Measurements from ENCODE around the gene RHOU.
"Not testable (repeated sequence)": the region's sequence is repeated elsewhere in the genome, so short reads cannot be mapped to it uniquely, and the experiment has no call there.

The RHOU gene

DNA sequence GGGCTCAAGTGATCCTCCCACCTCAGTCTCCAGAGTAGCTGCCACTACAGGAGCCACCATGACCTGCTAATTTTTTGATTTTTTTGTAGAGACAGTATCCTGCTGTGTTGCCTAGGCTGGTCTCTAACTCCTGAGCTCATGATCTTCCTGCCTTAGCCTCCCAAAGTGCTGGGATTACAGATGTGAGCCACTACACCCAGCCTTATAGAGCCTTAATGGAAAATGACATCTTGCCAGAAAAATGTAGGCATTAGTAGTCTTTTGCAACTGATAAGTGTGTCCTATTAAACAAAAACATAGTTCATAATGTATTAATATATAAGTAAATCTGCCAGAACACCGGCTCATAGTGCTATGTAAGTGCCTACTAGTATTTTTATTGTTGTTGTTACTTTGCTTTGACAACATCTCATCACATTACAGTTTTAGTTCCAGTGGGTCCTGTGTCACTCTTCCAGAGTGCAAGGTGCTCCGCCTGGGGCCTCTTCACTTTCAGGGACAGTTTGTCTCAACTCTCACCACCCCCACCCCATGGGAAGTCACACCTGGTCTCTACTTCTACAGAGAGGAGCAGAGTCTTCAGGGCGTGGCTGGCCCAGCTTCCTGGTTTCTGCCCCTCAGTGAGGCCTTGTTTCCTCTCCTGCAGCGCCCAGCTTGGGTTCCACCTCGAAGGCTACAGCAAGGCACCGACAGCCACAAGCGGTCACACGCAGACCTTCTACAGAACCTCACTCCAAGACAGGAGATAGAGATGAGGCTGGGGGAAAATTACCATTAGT lies 30.1 kb downstream of the RHOU start:
- DNase-seq: no peak

GRCh38 chr1:228766788-228767187 lies 31.5 kb downstream of the RHOU start:
- no peak for DNase-seq

DNA sequence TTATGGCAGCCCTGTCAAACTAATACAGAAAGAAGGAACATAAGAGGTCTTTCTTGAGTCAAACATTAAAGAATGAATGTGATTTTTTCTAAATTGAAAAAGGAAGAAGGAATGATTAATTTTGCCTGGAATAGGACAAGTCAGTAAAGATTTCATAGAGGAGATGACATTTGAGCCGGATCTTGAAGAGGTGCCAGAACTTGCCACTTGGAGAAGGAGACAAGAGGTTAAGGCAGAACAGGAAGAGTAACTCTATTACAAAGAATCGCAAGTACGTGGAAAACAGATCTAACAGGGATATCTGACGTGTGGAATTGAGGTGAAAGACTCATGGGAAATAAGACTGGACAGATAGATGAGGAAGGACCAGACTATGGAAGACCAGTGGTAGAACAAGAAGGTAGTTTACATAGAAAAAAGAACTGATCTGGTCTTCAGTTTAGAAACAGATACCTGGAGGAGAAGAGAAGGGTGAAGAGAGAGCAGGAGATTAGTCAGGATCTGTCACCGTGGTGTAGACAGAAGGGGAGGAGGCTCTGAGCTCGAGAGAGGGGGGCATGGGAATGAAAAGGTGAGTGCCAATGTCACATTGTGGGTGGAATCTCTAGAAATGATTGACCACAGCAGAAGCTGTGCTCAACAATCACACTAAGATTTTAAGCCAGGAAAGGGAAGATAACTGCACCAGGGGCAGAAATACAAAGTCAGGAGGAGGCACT lies 32.5 kb downstream of the RHOU start:
- no peak for DNase-seq

- DNase-seq: no peak
Measured at GRCh38 chr1:228768355-228769000, 33.2 kb downstream of the RHOU start.

DNA sequence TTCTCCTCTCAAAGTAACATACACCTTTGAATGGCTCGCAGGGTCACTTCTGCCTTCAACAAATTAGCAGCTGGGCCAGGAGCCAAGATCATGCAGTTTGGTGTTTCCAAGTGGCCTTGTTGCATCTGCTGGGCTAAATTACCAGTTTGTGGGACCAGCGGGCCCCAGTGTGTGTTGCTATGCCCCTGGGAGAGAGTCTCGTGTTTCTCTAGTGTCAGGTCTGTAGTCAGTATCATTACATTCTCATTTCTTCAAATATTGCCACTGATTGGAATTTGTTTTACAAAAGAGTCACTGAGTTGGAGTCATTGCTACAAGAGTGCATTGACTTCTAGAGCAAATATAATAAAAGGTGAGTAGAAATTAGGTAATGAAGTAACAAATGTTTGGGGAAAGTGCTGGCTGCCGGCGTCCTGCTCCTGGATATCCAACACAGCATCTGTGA lies 35.5 kb downstream of the RHOU start:
- no peak for DNase-seq

- DNase-seq: no peak
Measured at GRCh38 chr1:228772516-228773212, 37.4 kb downstream of the RHOU start.

GRCh38 chr1:228775946-228776345 lies 40.7 kb downstream of the RHOU start:
- not testable (repeated sequence) for DNase-seq

DNA sequence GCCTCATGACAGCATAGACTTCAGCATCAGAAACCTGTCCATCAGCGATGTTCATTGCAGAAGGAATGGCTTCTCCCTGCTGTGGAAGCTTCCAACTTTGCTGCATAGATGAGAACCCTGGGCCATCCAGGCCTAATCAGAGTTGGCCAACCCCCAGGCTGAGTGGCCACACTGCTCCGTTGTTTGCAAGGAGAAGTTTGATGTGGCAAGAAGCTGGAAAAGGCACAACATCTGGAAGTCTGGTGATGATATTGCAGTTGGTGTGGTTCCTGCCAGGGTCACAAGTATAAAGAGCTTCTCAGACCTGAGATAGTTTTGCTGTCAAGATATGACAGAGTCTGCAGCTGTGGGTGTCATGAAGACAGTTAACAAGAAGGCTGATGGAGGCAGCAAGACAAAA lies 41.2 kb downstream of the RHOU start:
- DNase-seq: no peak

GRCh38 chr1:228777236-228777635 lies 42.0 kb downstream of the RHOU start:
- DNase-seq: no peak

DNA sequence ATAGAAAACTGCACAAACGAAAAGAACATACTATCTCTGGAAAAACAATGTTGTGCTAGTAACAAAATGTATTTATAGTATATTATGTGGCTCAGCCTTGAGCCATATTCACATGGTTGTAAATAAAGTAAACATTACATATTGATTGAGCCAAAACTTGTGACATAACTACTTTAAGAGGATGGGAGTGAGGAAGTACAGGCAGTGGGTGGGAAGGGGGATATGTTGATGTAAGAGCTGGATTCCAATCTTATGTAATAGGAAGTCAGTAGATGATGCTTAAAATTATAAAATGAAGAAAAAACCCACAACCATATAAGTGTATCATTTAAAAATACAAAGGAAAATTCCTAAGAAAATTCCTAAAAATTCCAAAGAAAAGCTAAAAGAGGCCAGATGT lies 42.7 kb downstream of the RHOU start:
- DNase-seq: no peak

DNA sequence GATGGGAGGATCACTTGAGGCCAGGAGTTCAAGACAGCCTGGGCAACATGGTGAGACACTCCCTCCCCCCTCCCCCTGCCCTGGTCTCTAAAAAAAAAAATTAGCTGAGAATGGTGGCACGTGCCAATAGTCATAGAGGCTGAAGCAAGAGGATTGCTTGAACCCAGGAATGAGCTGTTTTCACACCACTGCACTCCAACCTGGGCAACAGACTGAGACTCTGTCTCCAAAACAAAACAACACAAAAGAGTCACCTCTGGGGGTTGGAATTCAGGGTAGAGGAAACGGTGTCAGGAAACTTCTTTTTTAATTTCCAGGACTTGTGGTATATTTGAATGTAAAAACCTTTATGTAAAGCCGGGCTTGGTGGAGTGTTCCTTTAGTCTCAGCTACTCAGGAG lies 43.2 kb downstream of the RHOU start:
- no peak for DNase-seq

DNA sequence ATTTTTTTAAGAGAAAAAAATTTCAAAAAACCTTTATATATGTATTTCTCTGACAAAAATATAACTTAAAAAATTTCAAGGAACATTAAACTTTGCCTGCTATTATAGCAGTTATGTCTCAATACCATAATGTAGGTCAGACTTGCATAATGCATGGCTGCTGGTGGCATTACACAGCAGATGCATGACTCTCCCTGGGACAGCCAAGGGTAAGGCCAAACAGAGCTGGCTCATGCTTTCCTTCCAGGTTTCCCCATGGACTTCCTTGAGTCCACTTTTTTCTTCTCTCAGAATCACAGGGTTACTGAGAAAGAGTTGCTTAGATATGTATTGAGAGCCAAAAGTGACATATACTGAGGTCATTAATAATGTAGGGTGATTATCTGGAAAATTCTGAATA lies 43.7 kb downstream of the RHOU start:
- no peak for DNase-seq

DNA sequence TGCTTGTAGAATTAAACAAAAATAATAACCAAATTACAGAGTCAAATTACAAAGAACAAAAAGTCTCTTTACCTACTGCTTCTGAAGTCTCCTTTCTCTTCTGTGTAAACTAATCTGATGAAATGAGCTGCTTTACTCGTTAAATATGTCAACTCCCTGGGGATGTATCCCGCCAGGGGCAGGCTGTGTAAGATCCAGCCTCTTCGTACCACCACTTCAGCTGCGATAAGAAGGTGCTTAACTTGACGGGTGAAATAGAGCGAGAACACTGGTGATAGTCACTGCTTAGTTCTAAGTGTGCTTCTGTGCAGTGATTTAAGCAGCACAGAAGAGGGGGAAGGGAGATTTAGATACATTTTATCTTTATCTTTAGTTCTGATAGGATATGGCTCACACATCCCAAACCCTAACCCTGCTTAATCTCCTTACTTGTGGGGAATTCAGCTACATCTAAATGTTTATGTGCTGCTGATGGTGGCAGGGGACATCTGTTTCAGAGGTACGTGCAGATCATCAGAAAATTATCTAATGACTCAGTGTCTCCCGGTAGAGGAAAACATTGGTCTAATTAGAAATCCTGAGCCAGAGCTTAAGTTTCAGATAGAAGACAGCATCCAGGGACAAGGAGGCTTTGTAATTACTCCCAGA lies 46.0 kb downstream of the RHOU start:
- DNase-seq: no peak

DNA sequence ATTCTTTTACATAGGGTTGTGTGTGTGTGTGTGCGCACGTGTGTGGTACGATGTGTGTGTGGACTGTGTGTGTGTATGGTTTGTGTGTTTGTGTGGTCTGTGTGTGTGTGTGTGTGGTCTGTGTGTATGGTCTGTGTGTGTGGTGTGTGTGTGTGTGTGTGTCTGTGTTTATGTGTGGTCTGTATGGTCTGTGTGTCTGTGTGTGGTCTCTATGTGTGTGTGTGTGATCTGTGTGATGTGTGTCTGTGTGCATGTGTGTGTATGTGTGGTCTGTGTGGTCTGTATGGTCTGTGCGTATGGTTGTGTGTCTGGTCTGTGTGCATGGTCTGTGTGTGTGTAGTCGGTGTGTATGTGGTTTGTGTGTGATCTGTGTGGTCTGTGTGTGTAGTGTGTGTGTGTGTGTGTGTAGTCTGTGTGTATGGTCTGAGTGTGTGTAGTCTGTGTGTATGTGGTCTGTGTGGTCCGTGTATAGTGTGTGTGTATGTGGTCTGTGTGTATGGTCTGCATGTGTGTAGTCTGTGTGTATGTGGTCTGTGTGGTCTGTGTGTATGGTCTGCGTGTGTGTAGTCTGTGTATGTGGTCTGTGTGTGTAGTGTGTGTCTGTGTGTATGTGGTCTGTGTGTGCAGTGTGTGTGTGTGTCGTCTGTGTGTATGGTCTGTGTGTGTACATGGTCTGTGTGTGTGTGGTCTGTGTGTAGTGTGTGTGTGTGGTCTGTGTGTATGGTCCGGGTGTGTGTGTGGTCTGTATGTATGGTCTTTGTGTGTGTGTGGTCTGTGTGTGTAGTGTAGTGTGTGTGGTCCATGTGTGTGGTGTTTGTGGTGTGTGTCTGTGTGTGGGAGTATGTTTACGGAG lies 46.8 kb downstream of the RHOU start:
- DNase-seq: no peak

DNA sequence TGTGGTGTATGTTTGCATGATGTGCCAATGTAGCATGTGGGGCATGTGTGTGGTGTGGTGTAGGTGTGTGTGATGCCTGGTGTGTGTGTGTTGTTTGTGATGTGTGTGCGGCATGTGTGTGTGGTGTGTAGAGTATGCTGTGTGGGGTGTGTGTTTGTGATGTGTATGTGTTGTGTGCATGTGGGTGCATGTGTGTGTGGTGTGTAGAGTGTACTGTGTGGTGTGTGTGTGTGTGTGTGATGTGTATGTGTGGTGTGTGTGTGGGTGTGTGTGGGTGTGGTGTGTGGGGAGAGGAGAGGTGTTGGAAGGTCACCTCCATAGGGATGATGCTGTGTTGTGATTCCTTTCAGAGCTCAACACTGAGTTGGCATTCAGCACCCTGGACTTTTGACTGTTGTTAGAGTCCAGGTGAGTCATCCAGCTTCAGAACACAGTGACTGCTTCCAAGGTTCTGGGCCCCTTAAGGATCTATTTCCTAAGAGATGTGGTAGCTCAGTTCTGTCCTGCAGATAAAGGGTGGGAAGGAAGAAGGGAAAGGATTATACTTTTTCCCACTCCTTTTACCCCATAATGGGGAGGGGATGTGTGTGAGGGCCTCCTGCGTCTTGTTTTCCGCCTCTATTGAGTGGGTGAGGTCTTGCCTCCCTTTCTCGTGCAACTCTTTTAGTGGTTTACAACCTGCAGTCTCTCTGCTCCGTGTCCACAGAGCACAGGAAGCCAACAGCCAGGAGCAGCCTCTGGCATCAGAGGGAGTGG lies 47.6 kb downstream of the RHOU start:
- no peak for DNase-seq

GRCh38 chr1:228783418-228784040 lies 48.2 kb downstream of the RHOU start:
- DNase-seq: no peak

- no peak for DNase-seq
Measured at GRCh38 chr1:228784181-228784580, 48.9 kb downstream of the RHOU start.

DNA sequence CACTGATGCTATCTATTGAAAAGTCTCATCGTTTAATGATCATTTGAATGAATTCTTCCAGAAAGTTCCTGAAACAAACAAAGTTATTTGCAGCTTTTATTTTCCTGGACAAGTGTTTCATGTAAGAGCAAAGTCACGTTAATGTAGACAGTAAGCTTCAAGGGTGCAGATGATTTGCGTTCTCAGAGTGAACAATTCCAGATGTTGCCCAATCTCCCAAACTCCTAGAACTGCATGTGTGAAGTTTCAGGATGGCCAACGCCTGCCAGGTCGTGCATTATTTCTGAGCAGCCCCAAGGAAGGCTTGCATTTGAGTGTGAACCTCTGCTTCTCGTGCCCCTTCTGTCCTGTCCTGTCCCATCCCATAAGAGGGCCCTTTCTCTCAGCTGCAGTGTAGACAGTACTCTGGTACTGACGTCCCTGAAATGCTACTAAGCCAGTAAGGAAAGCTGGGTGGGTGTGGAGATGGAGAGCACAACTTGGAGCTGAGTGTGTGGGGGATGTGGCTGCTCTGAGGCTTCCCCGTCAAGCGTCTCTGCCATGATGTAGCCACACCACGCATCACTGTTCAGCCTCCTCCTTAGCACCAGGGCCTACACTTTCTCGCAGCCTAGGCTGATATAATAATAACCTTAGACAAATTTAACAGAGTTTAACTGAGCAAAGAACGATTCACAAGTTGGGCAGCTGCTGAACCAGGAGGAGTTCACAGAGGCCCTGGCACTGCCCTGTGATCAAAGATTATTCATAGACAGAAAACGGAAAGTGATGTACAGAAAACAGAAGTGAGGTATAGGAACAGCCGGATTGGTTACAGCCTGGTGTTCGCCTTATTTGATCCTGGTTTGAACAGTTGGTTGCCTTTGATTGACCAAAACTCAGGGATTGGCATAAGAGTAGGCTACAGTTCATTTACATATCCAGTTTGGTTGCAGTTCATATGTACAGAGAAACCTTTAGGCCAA lies 50.4 kb downstream of the RHOU start:
- DNase-seq: no peak

Data from Kasumi-1 (cell line).